SK-N-MC (cell line): ENCODE measurements around the gene MERTK.

Experiments used
- EZH2 ChIP-seq: fragments of 200-600 bp; sonication (generic); IDR thresholded peaks from one replicate; pipeline ENCODE4 v1.6.1; 2017; ENCODE audit warnings: antibody characterized with exemption
- FOXP2 ChIP-seq: optimal IDR thresholded peaks from 2 replicates; pipeline ENCODE3; 2011; ENCODE audit warnings: mild to moderate bottlenecking, moderate library complexity; ENCODE audit not compliant: insufficient read depth; ENCODE audit errors: extremely low read length, control extremely low read depth
- POLR2AphosphoS5 ChIP-seq: IDR thresholded peaks from 2 replicates; pipeline ENCODE4 v1.6.1; 2012; ENCODE audit warnings: mild to moderate bottlenecking, low read depth, low read length, borderline replicate concordance

- TF ChIP-seq EZH2 (no peak), POLR2AphosphoS5 (no peak), FOXP2 (no peak)
Observed at GRCh38 chr2:112061299-112061698, 162.9 kb downstream of the MERTK start.
